RWPE1 (cell line): Measurements from ENCODE around the gene NRP1.

ENCODE experiments used
- CTCF ChIA-PET: fragments of 350-600 bp; sonication (Branson Sonifier 250); formaldehyde crosslinking; extraction: SDS; loops from one replicate; lab custom pipeline; 2021; lab: Yijun Ruan, JAX
- POLR2A ChIA-PET: fragments of 400-600 bp; formaldehyde crosslinking; extraction: SDS; loops from one replicate; lab custom pipeline; 2020; ENCODE audit warnings: antibody characterized with exemption; ENCODE audit not compliant: low non-redundant PET; lab: Yijun Ruan, JAX
- DNase-seq: peaks from one replicate; pipeline ENCODE4 v3.0.0; 2012; ENCODE audit warnings: low spot score
- H3K27ac ChIP-seq: fragments of 450-650 bp; 2 replicates; pipeline ENCODE4 v1.5.1; 2017
- TF ChIP-seq, protein P1 (sequence below): fragments of 450-650 bp; conservative IDR thresholded peaks from 2 replicates; pipeline ENCODE4 v1.5.1; 2017; ENCODE audit warnings: low read depth, mild to moderate bottlenecking

NRP1 gene

DNA sequence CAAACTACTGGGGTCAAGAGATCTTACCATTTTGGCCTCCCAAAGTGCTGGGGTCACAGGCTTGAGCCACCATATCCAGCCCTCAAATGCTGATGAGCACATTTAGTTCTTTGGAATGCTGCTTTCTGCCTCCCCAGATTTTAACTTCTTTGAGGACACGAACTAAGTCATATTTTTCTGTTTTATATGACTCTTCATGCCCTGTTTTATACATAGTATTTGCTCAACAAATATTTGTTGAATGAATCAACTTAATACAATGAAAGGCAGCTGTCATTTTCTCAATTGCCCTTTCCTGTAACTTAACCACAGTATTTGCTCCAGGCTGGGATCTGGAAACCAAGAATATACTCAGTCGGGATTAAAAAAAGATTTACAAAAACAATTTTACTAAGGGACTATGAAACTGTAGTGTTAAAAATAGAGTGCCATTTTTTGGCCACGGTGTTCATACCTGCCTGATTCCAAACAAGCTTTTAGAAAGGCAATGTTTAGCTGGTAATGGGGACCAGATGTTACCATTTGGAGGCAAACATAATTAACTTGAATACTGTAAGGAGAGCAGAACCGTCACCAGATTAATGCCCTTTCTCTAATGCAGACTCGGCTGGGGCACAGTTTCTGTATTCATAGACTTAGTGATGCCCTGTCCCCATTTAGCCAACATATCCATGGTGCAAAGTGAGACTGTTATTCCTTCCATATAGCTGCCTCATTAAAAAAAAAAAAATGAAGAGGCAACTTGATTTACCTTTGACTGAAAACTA is 117.6 kb downstream of the NRP1 start:
- peak overlapping the region; percentile 77 for H3K27ac ChIP-seq
- ChIA-PET POLR2A (no interaction called here), CTCF (interaction anchor here (0.7 kb wide), 1 partner anchor 1917 kb away, joined by 3 read pairs; no protein-coding TSS in a partner anchor)
- DNase-seq, result peak; percentile 76
- TF ChIP-seq, protein P1, sequence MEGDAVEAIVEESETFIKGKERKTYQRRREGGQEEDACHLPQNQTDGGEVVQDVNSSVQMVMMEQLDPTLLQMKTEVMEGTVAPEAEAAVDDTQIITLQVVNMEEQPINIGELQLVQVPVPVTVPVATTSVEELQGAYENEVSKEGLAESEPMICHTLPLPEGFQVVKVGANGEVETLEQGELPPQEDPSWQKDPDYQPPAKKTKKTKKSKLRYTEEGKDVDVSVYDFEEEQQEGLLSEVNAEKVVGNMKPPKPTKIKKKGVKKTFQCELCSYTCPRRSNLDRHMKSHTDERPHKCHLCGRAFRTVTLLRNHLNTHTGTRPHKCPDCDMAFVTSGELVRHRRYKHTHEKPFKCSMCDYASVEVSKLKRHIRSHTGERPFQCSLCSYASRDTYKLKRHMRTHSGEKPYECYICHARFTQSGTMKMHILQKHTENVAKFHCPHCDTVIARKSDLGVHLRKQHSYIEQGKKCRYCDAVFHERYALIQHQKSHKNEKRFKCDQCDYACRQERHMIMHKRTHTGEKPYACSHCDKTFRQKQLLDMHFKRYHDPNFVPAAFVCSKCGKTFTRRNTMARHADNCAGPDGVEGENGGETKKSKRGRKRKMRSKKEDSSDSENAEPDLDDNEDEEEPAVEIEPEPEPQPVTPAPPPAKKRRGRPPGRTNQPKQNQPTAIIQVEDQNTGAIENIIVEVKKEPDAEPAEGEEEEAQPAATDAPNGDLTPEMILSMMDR, result no peak

DNA sequence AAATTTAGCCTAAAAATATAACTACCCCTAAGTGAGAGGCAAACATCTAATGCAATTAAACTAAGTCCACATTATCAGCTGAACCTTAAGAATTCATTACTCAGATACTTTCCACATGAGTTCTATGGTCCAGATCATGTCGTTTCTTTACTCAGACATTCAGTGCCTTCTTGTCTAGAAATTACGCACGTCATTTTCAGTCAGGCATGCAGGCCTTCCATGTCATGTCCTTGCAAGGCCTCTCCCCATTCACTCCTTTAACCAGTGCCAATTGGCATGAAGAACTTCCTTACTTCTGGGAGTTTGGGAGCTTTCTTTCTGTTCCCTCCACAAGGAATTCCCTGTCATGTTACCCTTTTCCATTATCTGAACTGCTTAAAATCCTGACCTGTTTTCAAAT is 118.8 kb downstream of the NRP1 start:
- POLR2A ChIA-PET, result no interaction called here
- H3K27ac ChIP-seq, result peak overlapping the region; percentile 77; the same call in 1 of the 2 replicates
- CTCF ChIA-PET, result interaction anchor here (1.1 kb wide), 1 partner anchor 22 kb away, joined by 3 read pairs; no protein-coding TSS in a partner anchor
- no peak for DNase-seq
- TF ChIP-seq, protein P1, result no peak

GRCh38 chr10:33215154-33215553 is 119.3 kb downstream of the NRP1 start:
- no peak for DNase-seq
- ChIA-PET POLR2A (no interaction called here), CTCF (interaction anchor here (1.1 kb wide), 1 partner anchor 22 kb away, joined by 3 read pairs; no protein-coding TSS in a partner anchor)
- no peak overlapping the region for H3K27ac ChIP-seq
- TF ChIP-seq, protein P1, result no peak

DNA sequence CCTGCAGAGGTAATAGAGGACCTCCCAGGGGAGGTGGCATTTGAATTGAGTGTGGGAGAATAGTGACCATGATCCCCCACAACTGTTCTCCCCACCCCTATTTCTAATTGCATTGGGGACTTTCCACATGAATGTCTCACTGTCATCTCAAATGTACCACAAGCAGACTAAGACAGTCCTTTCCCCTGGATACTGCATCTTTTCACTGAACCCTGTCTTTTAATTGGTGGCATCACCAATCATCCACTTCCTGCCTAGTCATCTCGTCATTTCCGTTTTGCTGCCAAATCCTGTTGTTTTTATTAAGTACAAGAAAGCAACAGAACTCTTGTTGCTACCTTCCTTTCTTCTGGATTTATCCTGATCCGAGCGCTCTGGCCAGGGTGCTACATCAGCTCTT is 120.3 kb downstream of the NRP1 start:
- no peak for DNase-seq
- CTCF ChIA-PET, result no interaction called here
- TF ChIP-seq, protein P1, result no peak
- POLR2A ChIA-PET, result no interaction called here
- H3K27ac ChIP-seq, result no peak overlapping the region

- H3K27ac ChIP-seq, result peak overlapping the region; percentile 39
- TF ChIP-seq, protein P1, result no peak
- CTCF ChIA-PET, result no interaction called here
- POLR2A ChIA-PET, result no interaction called here
- no peak for DNase-seq
Measured at GRCh38 chr10:33212061-33212748, 122.3 kb downstream of the NRP1 start.

GRCh38 chr10:33211106-33211878 is 123.2 kb downstream of the NRP1 start:
- CTCF ChIA-PET, result interaction anchor here (0.7 kb wide), 1 partner anchor 66 kb away, joined by 3 read pairs; no protein-coding TSS in a partner anchor
- POLR2A ChIA-PET, result no interaction called here

More at GRCh38 chr10:33211106-33211878, 123.2 kb downstream of the NRP1 start:
- no peak for DNase-seq
- H3K27ac ChIP-seq, result peak overlapping the region; percentile 49; the same call in 1 of the 2 replicates
- TF ChIP-seq, protein P1, result no peak
